ENCODE data around the gene NFIA.
"Not testable (repeated sequence)": the region's sequence is repeated elsewhere in the genome, so short reads cannot be mapped to it uniquely, and the experiment has no call there.

NFIA gene

DNA sequence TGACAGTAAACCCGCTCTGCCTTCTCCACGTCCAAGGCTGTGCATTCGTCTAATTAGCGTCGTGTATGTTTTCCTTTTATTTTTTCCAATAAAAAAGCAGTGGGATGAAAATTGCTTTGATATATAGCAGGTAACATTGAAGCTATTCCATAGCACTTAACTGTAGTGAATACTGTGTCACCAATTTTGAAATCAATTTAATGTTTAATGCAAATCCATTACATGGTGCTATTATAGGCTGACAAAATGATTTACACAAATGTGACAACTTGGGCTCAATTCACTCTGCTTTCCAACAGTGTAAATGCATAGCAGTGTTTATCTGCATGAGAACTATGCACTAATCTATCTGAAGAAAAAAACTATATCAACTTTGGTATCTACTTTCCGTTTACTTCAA lies 377.8 kb downstream of the NFIA start:
- Histone ChIP-seq H3K9me3 (ENCODE audit: control insufficient read depth, low read length) (no peaks in the 10 kb centered on the region), H3K36me3 (ENCODE audit: control insufficient read depth, insufficient read depth, low read length) (no peaks in the 10 kb centered on the region), H3K27ac (ENCODE audit: low read depth, low read length, severe bottlenecking) (no peak overlapping the region), H3K4me3 (ENCODE audit: extremely low read depth, insufficient read depth, low read length, poor library complexity, severe bottlenecking) (no peak overlapping the region), H3K4me1 (ENCODE audit: control insufficient read depth, insufficient read depth, low read length, poor library complexity, severe bottlenecking) (no peaks in the 10 kb centered on the region)
- 90 to 93% methylated on average over 2 of the region's 6 CpGs for WGBS, 2 experiments (ENCODE audit: insufficient coverage in 2 of 2)

DNA sequence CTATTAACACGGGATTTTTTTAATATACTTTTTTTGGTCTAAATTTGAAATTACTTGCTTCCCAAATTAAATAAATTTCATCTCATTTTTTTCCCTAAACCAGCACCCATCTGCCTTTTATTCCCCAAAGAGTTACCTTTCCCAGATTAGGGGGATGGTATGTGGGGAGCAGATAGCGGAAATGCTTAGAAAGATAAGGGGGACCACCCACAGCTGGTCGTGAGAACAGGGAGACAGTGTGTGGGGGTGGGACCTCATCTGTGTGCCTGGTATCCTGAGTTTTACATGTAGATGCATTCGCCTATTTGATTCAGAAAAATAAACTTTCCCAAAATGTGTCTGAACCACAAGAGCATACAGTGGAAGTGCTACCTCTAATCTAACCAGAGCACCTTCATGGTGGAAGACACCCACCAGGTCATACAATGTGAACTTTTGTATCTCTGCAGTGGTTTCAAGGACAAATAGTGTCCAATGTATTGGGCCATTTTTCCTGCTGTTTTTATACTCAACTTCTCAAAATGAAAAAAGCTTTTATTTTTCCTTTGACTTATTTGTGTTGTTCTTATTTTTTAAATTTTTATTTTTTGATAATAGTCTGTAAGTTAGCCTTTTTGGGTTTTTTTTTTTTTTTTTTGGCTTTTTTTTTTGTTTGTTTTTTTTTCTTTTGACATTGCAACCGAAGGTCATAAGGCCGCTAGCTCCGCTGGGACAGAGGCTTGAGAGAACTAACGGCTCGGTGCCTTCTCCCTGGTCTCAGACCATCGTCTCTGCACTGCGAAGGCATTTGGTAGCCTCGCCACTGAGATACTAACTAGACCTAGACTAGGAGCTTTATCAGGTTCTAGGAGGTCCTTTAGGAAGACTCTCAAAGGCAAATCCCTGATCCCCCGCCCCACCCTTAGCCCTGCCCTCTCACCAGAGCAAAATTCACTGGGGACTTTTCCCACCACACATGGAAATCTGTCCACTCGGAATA lies 379.3 kb downstream of the NFIA start:
- no peak overlapping the region for H3K4me3 ChIP-seq (ENCODE audit: extremely low read depth, insufficient read depth, low read length, poor library complexity, severe bottlenecking)
- no peaks in the 10 kb centered on the region for H3K9me3 ChIP-seq (ENCODE audit: control insufficient read depth, low read length)
- H3K27ac ChIP-seq (ENCODE audit: low read depth, low read length, severe bottlenecking), result no peak overlapping the region
- no peaks in the 10 kb centered on the region for H3K36me3 ChIP-seq (ENCODE audit: control insufficient read depth, insufficient read depth, low read length)
- no peaks in the 10 kb centered on the region for H3K4me1 ChIP-seq (ENCODE audit: control insufficient read depth, insufficient read depth, low read length, poor library complexity, severe bottlenecking)
- WGBS, 2 experiments (ENCODE audit: insufficient coverage in 2 of 2), result 66 to 91% methylated on average over 9 to 10 of the region's 14 CpGs

DNA sequence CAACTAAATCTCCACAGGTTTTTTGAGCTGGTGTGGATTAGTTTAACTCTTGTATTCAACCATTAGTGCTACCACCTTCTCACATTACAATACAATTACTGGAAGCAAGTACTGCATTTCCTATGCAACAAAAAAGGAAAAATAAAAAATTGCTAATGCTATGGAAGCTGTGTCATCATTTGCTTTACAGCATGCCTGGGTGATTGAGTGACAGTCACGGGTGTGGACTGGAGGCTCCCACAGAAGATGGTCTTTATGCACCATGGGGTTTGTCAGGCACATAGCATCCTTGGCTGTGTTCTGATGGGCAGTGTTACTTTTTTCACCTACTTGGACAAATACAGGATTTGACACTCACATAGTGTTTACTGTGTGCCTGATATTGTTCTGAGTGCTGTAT lies 380.3 kb downstream of the NFIA start:
- no peaks in the 10 kb centered on the region for H3K4me1 ChIP-seq (ENCODE audit: control insufficient read depth, insufficient read depth, low read length, poor library complexity, severe bottlenecking)
- no peak overlapping the region for H3K27ac ChIP-seq (ENCODE audit: low read depth, low read length, severe bottlenecking)
- H3K4me3 ChIP-seq (ENCODE audit: extremely low read depth, insufficient read depth, low read length, poor library complexity, severe bottlenecking), result no peak overlapping the region
- WGBS, 2 experiments (ENCODE audit: insufficient coverage in 2 of 2), result 75% methylated on average over 1 of the region's 1 CpG; no CpG with 5 or more reads in 1 of the 2 experiments
- H3K36me3 ChIP-seq (ENCODE audit: control insufficient read depth, insufficient read depth, low read length), result no peaks in the 10 kb centered on the region
- no peaks in the 10 kb centered on the region for H3K9me3 ChIP-seq (ENCODE audit: control insufficient read depth, low read length)

DNA sequence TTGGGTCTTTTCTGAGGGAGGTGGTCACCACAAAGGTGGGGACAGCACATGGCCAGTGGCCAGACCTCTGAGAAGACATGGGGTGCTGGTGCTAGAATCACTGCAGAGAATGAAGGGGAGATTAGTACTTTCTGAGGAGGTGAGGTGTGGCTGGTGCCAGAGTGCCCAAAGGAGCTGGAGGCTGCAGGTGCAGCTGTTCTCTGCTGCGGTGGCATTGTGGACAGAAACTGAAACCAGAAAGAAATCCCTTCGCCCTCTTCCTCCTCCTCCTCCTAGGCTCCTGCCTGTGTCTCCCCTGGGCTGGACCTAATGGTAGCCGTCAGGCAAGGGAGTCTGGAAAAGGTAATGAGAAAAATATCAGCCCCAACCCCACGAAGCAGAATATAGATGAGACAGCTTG lies 380.9 kb downstream of the NFIA start:
- H3K4me3 ChIP-seq (ENCODE audit: extremely low read depth, insufficient read depth, low read length, poor library complexity, severe bottlenecking), result no peak overlapping the region
- no peaks in the 10 kb centered on the region for H3K4me1 ChIP-seq (ENCODE audit: control insufficient read depth, insufficient read depth, low read length, poor library complexity, severe bottlenecking)
- 67% methylated on average over 2 of the region's 4 CpGs; no CpG with 5 or more reads in 1 of the 2 experiments for WGBS, 2 experiments (ENCODE audit: insufficient coverage in 2 of 2)
- no peak overlapping the region for H3K27ac ChIP-seq (ENCODE audit: low read depth, low read length, severe bottlenecking)
- no peaks in the 10 kb centered on the region for H3K9me3 ChIP-seq (ENCODE audit: control insufficient read depth, low read length)
- H3K36me3 ChIP-seq (ENCODE audit: control insufficient read depth, insufficient read depth, low read length), result no peaks in the 10 kb centered on the region

DNA sequence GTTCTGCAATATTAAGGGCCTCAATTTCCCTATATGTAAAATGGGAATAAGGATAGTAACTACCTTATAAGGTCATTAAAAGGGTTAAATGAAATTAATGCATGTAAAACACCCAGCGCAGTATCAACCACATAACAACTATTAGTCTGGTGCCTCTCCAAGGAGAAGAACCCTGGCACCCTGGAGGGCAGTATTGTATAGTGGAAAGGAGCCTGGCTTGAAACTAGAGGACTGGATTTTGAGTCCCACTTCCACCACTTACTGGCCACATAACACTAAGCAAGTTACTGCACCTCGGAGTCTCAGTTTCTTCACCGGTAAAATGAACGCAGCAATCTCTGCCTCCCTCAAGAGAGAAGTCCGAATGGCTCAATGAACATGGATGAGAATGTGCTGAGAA lies 385.5 kb downstream of the NFIA start:
- 95% methylated on average over 3 of the region's 5 CpGs; no CpG with 5 or more reads in 1 of the 2 experiments for WGBS, 2 experiments (ENCODE audit: insufficient coverage in 2 of 2)
- not testable (repeated sequence) for H3K36me3 ChIP-seq (ENCODE audit: control insufficient read depth, insufficient read depth, low read length); H3K4me1 ChIP-seq (ENCODE audit: control insufficient read depth, insufficient read depth, low read length, poor library complexity, severe bottlenecking); H3K9me3 ChIP-seq (ENCODE audit: control insufficient read depth, low read length); H3K27ac ChIP-seq (ENCODE audit: low read depth, low read length, severe bottlenecking); H3K4me3 ChIP-seq (ENCODE audit: extremely low read depth, insufficient read depth, low read length, poor library complexity, severe bottlenecking)

DNA sequence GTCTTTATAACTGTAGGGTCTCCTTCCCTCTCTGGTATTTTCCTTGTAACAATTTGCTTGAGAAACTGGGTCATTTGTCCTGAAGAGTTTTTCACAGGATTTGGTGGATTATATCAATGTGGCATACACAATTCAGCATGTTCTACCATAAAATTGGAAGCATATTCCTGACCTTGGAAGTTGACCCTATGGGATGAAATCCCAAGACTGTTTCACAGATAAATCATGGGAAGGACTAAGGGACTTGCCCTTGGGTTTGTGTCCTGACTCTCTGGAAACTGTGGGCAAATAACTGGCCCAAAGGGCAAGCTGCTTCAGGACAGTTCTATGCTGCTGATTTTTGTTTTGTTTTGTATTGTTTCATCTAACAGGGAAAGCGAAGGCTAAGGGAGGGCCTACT lies 387.0 kb downstream of the NFIA start:
- no CpG with 5 or more reads among the region's 1 CpG for WGBS, 2 experiments (ENCODE audit: insufficient coverage in 2 of 2)
- no peaks in the 10 kb centered on the region for H3K36me3 ChIP-seq (ENCODE audit: control insufficient read depth, insufficient read depth, low read length)
- H3K9me3 ChIP-seq (ENCODE audit: control insufficient read depth, low read length), result no peaks in the 10 kb centered on the region
- no peaks in the 10 kb centered on the region for H3K4me1 ChIP-seq (ENCODE audit: control insufficient read depth, insufficient read depth, low read length, poor library complexity, severe bottlenecking)
- no peak overlapping the region for H3K27ac ChIP-seq (ENCODE audit: low read depth, low read length, severe bottlenecking)
- H3K4me3 ChIP-seq (ENCODE audit: extremely low read depth, insufficient read depth, low read length, poor library complexity, severe bottlenecking), result no peak overlapping the region

DNA sequence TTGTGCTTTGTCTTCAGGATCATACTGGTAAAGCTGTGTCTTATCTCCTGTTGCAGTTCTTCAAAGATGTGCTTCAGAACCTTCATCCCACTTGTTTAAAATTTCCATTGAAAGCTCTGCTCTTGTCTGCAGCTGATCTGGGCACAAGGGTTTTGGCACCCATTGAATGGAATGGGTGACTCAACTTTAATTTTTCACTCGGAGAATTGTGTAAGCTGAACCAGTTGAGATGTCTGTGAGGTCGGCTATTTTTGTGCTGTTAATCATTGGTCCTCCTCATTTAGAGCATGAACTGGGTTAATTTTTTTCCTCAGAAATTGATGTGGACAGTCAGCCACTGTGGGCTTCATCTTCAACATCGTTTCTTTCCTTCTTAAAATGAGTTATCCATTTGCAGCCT lies 390.5 kb downstream of the NFIA start:
- WGBS, 2 experiments (ENCODE audit: insufficient coverage in 2 of 2), result 52 to 59% methylated on average over 3 of the region's 3 CpGs
- no peak overlapping the region for H3K27ac ChIP-seq (ENCODE audit: low read depth, low read length, severe bottlenecking)
- H3K4me3 ChIP-seq (ENCODE audit: extremely low read depth, insufficient read depth, low read length, poor library complexity, severe bottlenecking), result no peak overlapping the region
- no peaks in the 10 kb centered on the region for H3K4me1 ChIP-seq (ENCODE audit: control insufficient read depth, insufficient read depth, low read length, poor library complexity, severe bottlenecking)
- no peaks in the 10 kb centered on the region for H3K36me3 ChIP-seq (ENCODE audit: control insufficient read depth, insufficient read depth, low read length)
- H3K9me3 ChIP-seq (ENCODE audit: control insufficient read depth, low read length), result no peaks in the 10 kb centered on the region

DNA sequence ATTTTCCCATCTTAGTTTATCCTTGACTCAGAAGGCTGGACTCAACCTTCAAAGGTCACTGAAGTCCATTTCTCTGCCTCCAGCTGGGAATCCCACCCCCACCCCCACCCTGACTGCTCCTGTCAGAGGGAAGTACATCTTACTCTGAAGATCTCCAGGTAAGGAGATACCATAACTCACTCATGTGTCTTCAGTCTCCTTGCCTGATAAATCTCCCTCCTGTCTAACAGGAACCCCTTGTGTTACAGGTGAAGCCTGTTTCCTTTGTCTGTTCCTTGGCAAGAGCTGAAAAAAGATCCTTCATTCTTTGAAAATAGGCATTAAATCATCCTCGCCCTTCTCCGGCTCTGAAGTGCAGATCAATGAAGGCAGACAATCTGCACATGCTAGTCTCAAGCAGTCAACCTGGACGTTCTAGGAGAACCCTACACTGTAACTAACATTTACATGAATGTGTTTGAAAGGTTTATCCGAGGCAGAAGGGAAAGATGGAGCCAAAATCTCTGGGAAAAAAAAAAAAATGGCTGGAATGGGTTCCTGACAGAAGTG lies 392.0 kb downstream of the NFIA start:
- WGBS, 2 experiments (ENCODE audit: insufficient coverage in 2 of 2), result 100% methylated on average over 2 of the region's 4 CpGs; no CpG with 5 or more reads in 1 of the 2 experiments
- H3K36me3 ChIP-seq (ENCODE audit: control insufficient read depth, insufficient read depth, low read length), result no peaks in the 10 kb centered on the region
- H3K4me1 ChIP-seq (ENCODE audit: control insufficient read depth, insufficient read depth, low read length, poor library complexity, severe bottlenecking), result no peaks in the 10 kb centered on the region
- no peaks in the 10 kb centered on the region for H3K9me3 ChIP-seq (ENCODE audit: control insufficient read depth, low read length)
- no peak overlapping the region for H3K27ac ChIP-seq (ENCODE audit: low read depth, low read length, severe bottlenecking)
- no peak overlapping the region for H3K4me3 ChIP-seq (ENCODE audit: extremely low read depth, insufficient read depth, low read length, poor library complexity, severe bottlenecking)

DNA sequence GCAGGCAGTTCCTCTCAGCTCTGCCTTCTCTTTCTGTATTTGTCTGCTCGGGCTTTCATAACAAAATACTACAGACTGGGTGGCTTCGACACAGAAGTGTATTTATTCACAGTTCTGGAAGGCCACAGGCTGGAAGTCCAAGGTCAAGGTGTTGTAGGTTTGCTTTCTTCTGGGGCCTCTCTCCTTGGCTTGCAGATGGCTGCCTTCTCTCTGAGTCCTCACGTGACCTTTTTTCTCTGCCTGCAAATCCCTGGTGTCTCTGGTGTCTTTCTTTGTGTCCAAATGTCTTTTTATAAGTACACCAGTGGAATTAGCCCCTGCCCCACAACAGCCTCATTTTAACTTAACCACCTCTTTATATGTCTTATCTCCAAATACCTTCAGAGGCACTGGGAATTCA lies 392.6 kb downstream of the NFIA start:
- WGBS, 2 experiments (ENCODE audit: insufficient coverage in 2 of 2), result 50% methylated on average over 1 of the region's 3 CpGs; no CpG with 5 or more reads in 1 of the 2 experiments
- Histone ChIP-seq H3K27ac (ENCODE audit: low read depth, low read length, severe bottlenecking) (no peak overlapping the region), H3K36me3 (ENCODE audit: control insufficient read depth, insufficient read depth, low read length) (no peaks in the 10 kb centered on the region), H3K4me3 (ENCODE audit: extremely low read depth, insufficient read depth, low read length, poor library complexity, severe bottlenecking) (no peak overlapping the region), H3K9me3 (ENCODE audit: control insufficient read depth, low read length) (no peaks in the 10 kb centered on the region), H3K4me1 (ENCODE audit: control insufficient read depth, insufficient read depth, low read length, poor library complexity, severe bottlenecking) (no peaks in the 10 kb centered on the region)

DNA sequence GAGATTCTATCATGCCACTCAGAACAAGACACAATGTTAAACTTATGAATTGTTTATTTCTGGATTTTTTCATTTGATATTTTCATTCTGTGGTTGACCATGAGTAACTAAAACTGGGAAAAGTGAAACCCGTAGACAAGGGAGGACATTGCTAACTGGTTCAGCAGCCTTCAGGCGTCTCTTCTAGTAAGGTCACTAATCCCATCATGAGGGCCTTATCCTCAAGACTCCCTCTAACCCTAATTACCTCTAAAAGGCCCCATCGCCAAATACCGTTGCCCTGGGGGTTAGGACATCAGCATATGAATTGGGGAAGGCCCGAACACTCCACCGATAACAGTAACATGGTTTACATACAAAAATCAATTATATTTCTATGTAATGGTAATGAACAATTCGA lies 394.9 kb downstream of the NFIA start:
- no peak overlapping the region for H3K27ac ChIP-seq (ENCODE audit: low read depth, low read length, severe bottlenecking)
- no peak overlapping the region for H3K4me3 ChIP-seq (ENCODE audit: extremely low read depth, insufficient read depth, low read length, poor library complexity, severe bottlenecking)
- H3K36me3 ChIP-seq (ENCODE audit: control insufficient read depth, insufficient read depth, low read length), result no peaks in the 10 kb centered on the region
- no peaks in the 10 kb centered on the region for H3K9me3 ChIP-seq (ENCODE audit: control insufficient read depth, low read length)
- H3K4me1 ChIP-seq (ENCODE audit: control insufficient read depth, insufficient read depth, low read length, poor library complexity, severe bottlenecking), result no peaks in the 10 kb centered on the region
- 28 to 80% methylated on average over 1 to 2 of the region's 7 CpGs for WGBS, 2 experiments (ENCODE audit: insufficient coverage in 2 of 2)

Data from mesodermal cell (in vitro differentiated cells).